ENCODE data around the gene MBTPS1.

The MBTPS1 gene

DNA sequence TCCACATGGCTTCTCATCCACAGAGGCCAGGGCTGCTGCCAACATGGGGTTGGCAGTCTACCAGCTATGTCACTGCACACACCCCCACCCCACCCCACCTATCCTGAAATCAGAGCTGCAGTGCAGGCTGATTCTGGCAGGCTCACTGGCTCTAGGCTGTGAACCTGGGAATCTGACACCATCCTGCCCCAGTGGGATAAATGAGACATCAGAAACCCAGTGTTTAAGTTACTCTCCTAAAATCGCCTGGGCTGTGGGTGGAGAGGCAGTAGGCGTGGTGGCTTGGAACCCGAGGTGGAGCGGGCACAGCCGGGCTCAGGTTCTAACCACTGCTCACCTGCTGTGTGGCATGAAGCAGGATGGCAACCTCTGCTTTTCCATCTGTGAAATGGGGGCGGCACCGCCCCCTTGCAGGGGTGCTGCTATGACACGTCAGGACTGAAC is 79.7 kb downstream of the MBTPS1 start:
- no peak for DNase-seq (ENCODE audit: low read depth, low spot score)

DNA sequence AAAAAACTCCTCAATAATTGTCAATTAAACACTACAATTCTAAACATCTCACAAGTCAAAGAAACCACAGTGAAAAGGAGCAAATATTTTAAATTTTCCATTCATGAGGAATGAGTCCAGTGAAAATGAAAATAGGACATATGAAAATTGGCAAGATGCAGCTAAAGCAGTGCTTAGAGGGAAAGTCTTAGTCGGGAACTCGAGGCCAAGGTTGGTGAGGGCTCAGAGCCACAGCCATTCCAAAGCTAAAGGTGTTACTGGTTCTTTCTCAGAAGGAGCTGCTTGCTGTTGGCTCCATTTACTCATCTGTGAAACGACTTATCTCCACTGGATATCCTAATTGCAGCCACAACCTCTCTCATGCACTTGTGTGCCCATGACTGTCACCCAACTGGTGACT is 80.6 kb downstream of the MBTPS1 start:
- no peak for DNase-seq (ENCODE audit: low read depth, low spot score)

DNA sequence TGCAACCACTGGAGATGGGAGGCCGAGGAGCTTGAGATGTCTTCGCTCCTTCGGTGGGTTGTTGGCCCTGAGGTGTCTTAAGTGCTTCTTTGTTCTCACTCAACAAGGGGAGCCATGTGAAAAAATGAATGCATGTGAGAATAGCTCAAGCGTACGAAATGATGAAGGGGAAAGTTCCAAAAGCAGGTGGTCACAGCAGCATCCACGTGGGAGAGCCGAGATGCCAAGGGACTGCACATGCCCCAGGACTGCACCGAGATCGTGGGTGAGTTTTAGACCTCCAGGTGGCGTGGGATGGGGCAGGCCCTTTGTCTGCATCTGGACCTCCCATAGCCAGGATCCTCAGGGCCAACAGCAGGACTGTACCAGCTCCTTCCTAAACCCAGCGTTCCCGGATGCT is 82.2 kb downstream of the MBTPS1 start:
- no peak for DNase-seq (ENCODE audit: low read depth, low spot score)

DNA sequence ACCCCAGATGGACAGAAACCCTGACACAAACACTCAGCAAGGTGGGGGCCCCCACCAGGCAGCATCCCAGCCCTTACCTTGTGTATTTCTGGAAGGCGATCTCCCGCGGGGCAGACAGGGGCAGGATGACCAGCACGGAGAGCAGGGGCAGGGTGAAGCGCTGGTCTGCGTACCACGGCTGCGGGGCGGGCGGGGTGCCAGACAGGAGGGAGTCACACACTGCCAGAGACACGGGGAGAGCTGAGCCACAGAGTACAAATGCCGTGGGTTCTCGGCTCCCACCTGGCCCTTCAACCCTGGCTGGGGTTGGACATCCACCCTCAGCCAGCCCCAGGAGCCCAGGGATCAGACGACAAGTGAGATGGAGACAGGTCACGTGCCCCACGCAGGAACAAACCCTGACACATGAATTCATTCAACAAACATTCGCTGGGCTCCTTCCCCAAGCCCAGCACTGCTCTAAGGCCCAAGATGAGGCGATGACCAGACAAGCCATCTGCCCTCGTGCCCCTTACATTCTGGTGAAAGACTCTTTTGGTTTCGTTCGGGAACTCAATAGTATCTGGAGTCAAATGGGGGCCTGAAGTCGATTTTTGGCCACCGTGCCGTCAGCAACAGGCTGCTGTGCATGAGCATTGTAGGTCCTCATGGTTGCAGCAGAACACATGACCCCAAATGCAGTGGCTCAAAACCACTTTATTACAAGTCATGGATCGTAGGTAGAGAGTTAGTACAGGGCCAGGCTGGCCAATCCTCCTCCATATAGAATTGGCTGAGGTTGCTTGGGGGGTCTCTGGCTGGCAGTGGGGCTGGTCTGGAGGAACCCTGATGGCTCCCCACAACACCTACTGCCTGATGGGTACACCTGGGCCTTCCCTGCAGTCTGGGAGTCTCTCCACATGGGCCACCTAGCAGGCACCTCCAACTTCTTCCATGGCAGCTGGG is 83.2 kb downstream of the MBTPS1 start:
- no peak for DNase-seq (ENCODE audit: low read depth, low spot score)

DNA sequence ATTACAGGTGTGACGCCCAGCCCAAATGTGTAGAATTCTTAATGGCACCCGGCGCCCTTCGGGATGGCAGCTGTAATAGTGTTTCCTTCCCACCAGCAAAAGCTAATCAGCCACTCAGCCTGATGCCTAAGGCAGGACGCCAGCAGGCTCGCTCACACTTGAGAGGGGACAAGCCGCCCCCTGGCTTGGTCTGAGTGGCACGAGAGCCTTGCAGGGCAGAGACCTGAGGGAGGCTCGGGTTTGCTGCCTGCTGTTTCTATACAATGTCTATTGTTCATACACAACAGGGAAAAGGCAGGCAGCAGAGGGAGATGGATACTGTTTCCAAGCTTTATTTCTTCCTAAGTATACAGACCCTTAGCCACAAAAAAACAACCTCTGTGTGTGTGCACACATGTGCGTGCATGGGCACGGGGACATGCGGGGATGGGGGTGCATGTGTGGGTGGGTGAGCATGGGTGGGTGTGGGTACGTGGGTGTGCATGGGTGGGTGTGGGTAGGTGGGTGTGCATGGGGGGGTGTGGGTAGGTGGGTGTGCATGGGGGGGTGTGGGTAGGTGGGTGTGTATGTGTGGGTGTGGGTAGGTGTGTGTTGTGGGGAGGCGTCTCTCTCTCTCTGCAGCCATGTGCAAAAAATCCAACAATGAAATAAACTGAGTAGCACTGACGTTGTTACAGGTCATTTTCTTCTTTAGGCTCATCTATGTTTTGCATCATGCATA is 84.1 kb downstream of the MBTPS1 start:
- DNase-seq (ENCODE audit: low read depth, low spot score): no peak

DNA sequence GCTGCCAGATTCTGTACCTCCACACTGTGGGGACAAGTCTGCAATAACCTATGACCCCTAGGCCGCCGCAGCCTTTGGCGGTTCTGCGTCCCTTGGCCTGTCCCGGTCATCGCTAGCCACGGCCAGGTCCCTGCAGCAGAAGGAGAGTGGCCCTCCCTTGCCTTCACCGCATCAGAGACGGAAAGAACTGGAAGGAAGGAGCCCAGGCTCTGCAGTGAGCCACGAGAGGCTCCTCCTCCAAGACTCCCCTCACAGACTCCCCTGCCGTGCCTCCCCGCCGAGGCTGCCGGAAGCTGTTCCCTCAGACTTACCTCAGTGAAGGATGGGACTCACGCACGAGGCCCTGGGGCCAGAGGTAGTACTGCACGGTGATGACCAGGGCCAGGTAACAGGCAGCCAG is 85.2 kb downstream of the MBTPS1 start:
- DNase-seq (ENCODE audit: low read depth, low spot score): no peak

DNA sequence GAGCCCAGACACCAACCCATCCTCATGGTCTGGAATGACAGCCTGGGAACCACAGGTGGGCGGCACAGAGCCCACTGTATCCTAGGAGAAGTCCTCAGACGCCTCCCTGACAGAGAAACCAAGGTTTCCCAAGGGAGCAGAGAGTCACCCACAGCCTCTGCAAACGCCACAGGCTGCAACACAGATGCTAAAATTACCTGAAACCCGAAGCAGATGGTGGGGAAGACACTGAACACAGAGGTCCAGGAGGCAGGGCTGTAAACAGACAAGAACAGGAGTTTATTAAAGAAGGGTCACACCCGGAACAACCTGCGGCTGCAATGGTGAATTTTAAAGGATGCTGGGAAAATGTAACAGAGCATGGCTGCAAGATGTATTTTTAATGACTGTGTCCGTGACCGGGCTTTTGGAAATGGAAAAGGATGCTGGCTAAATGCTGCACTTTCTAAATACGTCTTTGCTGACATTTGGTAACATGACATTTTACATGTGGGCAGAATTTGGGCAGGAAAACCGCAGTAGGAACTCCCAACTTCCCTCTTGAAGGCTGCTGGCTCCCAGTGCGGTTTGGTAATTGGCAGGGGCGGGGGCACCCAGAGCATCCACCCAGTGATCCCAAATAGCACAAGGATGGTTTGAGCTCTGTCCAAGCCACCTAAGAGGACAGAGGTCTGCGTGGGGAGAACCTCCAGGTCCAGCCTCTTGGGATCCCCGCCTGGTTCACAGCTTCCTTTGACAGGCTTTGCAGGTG is 87.3 kb downstream of the MBTPS1 start:
- no peak for DNase-seq (ENCODE audit: low read depth, low spot score)

DNA sequence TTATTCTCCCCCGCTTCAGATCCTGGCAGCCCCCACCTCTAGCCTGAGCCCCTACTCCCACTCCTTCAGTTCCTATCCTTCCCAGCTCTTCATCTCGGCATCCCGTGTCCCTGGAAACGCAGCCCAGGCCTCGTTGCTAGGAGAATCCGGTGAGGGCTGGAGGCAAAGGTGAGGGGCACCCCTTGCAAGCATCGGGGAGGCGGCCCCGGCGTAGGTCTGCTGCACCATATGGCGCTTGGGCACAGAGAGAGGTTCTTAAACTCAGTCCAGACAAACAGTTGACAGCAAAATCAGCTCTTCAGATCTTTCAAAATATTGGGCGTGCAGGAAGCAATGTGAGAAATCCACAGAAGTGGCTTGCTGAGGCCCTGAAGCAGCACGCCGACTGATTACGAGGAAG is 89.1 kb downstream of the MBTPS1 start:
- no peak for DNase-seq (ENCODE audit: low read depth, low spot score)

DNA sequence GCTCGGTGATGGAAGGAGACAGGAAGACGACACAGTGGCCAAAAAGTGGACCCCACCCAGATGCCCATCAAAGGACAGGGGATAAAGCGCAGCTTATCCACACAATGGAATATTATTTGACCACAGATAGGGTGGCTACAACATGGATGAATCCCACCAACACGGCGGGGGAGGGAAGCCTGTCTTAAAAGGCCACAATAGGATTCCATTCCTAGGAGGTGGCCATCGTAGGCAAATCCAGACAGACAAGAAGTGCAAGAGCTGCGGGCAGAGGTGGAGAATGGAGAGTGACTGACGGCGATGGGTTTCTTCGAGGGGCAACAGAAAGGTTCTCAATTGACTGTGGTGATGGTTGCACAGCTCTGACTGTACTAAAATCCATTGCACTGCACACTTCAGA is 90.1 kb downstream of the MBTPS1 start:
- DNase-seq (ENCODE audit: low read depth, low spot score): no peak

DNA sequence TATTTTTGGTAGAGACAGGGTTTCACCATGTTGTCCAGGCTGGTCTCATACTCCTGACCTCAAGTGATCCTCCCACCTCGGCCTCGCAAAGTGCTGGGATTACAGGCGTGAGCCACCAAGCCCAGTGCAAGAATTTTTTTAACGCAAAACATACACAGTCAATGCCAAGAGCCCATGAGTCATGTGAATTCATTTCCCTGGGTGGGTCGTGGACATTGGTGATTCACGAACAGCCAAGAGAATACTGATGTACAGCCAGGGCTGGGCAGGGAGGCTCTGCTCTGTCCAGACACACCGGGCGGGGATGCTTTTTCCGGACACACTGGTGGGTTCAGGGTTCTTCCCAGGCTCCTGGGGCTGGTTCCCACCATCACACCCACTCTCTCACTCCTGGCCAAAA is 91.9 kb downstream of the MBTPS1 start:
- DNase-seq (ENCODE audit: low read depth, low spot score): no peak

DNA sequence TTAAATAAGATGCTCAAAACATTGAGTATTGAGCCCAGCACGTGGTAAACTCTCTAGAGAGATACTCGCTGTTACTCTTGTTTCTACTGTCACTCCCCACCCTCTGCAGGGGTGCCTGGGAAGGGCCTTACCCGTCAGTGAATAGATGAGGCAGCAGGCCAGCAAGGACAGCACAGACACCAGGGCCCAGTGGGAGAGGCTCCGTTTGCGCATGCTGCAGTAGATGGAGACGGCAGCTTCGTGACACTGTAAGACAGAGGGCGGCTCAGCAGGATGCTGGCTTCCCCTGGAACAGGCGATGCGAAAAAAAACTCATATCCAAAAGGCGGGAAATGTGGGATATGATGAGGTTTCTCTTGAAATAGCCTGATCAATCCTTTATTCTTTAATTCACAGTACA is 94.1 kb downstream of the MBTPS1 start:
- DNase-seq (ENCODE audit: low read depth, low spot score): no peak

DNA sequence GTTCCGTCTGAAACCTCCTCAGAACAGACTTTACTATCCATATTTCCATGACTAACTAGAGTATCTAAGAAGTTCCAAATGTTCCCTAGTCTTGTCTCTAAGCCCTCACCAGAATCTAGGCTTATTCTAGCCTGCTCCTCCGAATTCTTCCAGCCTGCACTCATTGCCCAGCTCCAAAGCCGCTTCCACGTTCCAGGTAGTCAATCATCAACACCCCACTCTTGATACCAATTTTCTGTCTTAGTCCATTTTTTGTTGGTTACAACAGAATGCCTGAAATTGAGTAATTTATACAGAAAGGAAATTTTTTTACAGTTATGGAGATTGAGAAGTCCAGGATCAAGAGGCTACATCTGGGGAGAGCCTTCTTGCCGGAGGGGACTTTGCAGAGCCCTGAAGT is 95.3 kb downstream of the MBTPS1 start:
- DNase-seq (ENCODE audit: low read depth, low spot score): no peak

DNA sequence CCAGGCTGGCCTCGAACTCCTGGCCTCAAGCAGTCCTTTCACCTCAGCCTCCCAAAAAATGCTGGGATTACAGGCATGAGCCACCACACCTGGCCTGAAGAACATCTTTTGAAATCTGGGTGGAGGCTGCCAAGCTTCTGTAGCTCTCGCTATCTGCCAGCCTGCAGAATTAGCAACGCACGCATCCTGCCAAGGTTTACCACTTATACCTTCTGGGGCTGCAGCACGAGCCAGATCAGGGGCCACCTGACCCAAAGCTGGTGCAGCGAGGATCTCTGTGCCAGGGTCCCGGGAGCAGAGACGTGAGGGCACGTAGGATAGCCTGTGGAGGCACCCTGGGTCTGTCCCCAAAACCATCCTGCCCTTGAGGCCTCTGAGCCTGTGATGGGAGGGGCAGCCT is 96.4 kb downstream of the MBTPS1 start:
- no peak for DNase-seq (ENCODE audit: low read depth, low spot score)

DNA sequence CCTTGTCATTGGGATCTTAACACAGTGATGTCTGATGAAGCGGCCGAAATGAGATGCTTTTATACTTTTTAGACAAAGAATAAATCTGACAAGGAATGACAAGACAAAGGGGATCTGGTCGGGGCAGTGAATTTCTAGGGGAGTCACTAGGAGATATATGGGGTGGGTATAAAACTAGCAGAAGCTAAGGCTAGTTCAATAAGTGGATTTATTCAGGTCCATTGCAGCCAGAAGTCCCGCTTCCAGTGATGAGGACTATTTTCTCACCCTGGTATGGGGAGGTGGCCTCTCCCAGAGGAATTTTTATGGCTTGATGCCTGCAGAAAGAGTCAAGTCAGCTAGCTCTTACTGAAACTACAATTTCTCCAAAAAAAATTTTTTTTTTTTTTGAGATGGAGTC is 98.0 kb downstream of the MBTPS1 start:
- DNase-seq (ENCODE audit: low read depth, low spot score): no peak

DNA sequence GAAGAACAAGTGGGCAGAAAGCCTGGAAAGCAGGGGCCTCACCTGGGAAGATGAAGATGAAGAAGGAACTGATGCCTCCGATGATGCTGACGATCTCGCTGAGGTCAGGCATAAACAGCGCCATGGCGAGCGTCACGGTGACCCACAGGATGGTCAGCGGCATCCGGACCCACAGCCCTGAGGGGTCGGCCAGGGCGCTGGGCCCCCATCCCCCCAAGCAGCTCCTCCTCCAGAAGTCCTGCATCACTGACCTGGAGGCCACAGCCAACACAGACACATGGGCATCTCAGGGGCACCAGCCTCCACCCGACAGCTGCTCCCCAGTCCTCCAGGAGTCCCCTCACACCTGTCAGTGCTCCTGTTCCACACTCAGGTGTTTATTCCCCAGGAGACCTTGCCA is 100.3 kb downstream of the MBTPS1 start:
- no peak for DNase-seq (ENCODE audit: low read depth, low spot score)

DNA sequence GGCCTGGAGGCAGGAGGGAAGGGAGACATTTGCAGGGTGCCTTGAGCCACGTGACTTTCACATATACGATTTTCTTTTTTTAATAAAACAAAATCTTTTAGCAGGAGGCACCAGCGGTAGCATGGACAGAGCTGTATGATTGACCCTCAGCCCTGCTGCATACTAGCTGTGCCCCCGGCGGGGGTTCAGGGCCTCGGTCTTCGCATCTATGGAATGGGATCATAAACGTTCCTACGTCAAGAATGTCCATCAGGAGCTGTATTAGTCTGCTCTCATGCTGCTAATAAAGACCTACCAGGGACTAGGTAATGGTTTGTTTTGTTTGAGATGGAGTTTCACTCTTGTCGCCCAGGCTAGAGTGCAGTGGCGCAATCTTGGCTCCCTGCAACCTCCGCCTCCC is 101.3 kb downstream of the MBTPS1 start:
- DNase-seq (ENCODE audit: low read depth, low spot score): no peak

DNA sequence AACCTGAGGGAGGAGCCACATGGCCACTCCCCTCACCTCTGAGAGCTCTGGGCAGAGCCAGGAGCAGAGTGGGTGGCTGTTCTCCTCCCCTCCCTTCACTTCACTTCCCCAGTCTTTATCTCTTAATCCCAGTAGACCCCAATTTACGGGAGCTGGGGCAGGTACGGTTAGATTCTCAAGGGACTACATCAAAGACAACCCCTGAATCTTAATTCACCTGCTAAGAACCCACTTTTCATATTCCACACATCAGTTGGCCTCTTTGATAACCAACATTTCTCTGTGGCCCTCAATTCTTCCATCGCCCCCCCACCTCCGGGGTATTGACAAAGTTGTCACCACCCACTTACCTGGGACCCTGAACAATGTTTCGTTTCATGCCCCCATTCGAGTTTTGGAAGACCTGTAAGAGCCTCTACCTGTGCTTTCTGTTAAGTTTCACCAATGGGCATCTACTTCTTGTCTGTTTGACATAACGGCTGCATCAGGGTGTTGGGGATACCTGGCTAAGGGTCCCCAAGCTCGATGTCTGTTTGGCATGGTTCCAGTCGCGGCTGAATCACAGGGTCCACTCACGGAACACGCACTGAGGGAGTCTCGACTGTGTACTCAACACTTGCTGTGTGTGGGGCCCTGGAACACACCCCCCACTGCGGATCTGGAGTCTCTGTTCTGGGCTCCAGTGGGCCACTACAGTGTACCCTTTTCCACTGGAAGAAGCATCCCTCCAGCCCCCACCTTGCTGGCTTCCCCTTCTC is 102.0 kb downstream of the MBTPS1 start:
- no peak for DNase-seq (ENCODE audit: low read depth, low spot score)

DNA sequence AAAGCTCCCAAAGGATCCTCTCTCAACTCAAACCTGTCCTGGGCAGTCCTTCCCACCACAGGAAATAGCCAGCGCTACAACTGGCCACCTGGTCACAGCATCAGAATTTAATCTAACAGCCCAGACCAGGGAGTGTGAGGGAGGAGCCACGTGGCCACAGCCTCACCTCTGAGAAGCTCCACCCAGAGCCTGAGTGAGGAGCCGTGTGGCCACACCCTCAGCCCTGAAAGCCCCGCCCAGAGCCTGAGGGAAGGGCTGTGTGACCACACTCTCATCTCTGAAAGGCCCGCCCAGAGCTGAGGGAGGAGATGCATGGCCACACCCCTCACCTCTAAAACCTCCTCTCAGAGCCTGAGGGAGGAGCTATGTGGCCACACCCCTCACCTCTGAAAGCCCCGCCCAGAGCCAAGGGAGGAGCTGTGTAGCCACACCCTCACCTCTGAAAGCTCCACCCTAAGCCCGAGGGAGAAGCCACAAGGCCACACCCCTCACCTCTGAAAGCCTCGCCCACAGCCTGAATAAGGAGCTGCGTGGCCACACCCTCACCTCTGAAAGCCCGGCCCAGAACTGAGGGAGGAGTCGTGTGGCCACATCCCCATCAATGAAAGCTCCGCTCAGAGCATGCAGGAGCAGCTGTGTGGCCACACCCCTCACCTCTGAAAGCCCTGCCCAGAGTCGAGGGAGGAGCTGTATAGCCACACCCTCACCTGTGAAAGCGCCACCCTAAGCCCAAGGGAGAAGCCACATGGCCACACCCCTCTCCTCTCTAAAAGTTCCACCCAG is 102.8 kb downstream of the MBTPS1 start:
- no peak for DNase-seq (ENCODE audit: low read depth, low spot score)

DNA sequence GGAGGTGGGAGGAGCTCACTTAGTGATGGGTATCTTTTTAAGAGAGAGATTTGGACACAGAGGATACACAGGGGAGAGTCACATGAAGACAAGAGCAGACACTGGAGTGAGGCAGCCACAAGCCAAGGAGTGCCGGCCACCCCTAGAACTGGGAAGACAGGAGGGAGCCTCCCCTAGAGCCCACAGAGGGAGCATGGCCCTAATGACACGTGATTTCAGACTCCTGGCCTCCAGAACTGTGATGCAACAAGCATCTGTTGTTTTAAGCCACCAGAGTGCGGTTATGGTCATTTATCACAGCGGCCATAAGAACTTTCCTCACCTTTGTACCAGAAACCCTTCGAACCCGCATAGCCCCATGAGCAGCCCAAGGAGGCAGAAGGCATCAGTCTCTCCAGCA is 107.5 kb downstream of the MBTPS1 start:
- no peak for DNase-seq (ENCODE audit: low read depth, low spot score)

DNA sequence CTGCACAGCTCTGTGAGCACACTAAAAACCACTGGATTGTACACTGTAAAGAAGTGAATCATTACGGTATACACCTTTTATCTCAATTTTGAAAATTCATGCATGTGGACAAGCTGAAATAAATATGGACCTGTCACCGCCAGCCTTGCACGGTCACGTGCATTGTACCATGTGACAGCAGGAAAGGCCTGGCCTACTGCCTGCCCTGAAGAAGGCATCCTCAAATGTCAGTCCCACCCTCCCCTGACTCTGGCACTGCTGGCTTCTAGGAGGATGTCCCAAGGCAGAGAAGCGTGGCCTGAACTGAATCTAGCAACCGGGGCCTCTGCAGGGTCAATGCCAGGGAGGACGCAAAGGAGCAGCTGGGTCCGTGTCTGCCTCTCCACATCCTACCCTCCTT is 108.8 kb downstream of the MBTPS1 start:
- DNase-seq (ENCODE audit: low read depth, low spot score): no peak

DNA sequence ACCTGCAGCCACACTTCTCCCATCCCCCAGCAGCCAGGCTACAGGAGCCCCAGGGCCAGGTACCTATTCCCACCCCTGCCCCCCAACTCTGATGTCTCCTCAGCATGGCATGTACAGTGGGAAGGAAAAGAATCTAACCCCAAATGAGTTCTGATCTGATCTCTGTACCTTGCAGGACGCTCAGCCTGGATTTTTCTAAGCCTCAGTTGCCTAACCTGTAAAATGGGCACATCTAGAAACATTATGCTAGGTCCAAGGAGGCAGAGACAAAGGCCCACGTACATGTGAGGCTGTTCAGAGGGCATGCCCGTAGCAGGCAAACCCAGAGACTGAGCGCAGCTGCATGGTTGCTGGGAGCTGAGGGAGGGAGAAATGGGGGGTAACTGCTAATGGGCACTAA is 109.2 kb downstream of the MBTPS1 start:
- DNase-seq (ENCODE audit: low read depth, low spot score): no peak
